DND-41 (cell line): ENCODE measurements around the gene TNS1.

ENCODE experiments used
- CTCF ChIP-seq: IDR thresholded peaks from 2 replicates; pipeline ENCODE4 v1.5.1; 2012; ENCODE audit warnings: borderline replicate concordance, low read length, moderate library complexity, mild to moderate bottlenecking; ENCODE audit not compliant: poor library complexity, severe bottlenecking; ENCODE audit errors: extremely low read depth
- EZH2 ChIP-seq: IDR thresholded peaks from 3 replicates; pipeline ENCODE4 v1.6.1; 2012; ENCODE audit warnings: borderline replicate concordance, low read depth, mild to moderate bottlenecking, moderate library complexity, low read length, inconsistent platforms; ENCODE audit not compliant: severe bottlenecking

- TF ChIP-seq CTCF (no peak), EZH2 (no peak)
Measured at GRCh38 chr2:217852555-217853211, 150.1 kb downstream of the TNS1 start.
